Activated B cell treated with CpG ODN at 0.5 μM for 24 hours (primary cell): ENCODE data around the gene RNF187. TPM values are rescaled to one million over a fixed set of nuclear protein-coding genes. Genes with fewer than 3 reads are reported as not detected.

Source experiments
- ATAC-seq: fragments of 200-7000 bp; cut with Tn5 transposase; one replicate; pipeline ENCODE4 v1.10.0; 2021; ENCODE audit warnings: low read depth, mild to moderate bottlenecking, moderate library complexity
- CTCF ChIA-PET: fragments of 350-600 bp; sonication (Branson Sonifier 250); formaldehyde crosslinking; loops from one replicate; lab custom pipeline; 2021; ENCODE audit warnings: antibody characterized with exemption; lab: Charles Lee
- POLR2A ChIA-PET: fragments of 350-600 bp; sonication (Branson Sonifier 250); formaldehyde crosslinking; loops from one replicate; lab custom pipeline; 2021; ENCODE audit warnings: antibody characterized with exemption; lab: Charles Lee
- DNase-seq: peaks from one replicate; pipeline ENCODE4 v3.0.0; 2022
- H3K27ac Mint-ChIP-seq: one replicate; pipeline ENCODE4 v1.8.0; 2020; ENCODE audit warnings: mixed read lengths
- H3K27me3 Mint-ChIP-seq: one replicate; pipeline ENCODE4 v1.8.0; 2021; ENCODE audit warnings: mixed read lengths
- H3K36me3 Mint-ChIP-seq: one replicate; pipeline ENCODE4 v1.8.0; 2021; ENCODE audit warnings: low read depth, mixed read lengths
- H3K4me1 Mint-ChIP-seq: one replicate; pipeline ENCODE4 v1.8.0; 2021; ENCODE audit warnings: mixed read lengths
- H3K4me3 Mint-ChIP-seq: one replicate; pipeline ENCODE4 v1.8.0; 2020; ENCODE audit warnings: mild to moderate bottlenecking, mixed read lengths
- H3K9me3 Mint-ChIP-seq: one replicate; pipeline ENCODE4 v1.8.0; 2020; ENCODE audit warnings: mixed read lengths
- intact Hi-C: fragments of 100-400 bp; cut with micrococcal nuclease; formaldehyde crosslinking; loops from one replicate; pipeline ENCODE4 v1.15.1; 2024
- total RNA-seq: library from RNA; stranded (reverse); gene quantifications from 2 replicates; pipeline ENCODE4 v1.2.3, GENCODE V29; 2022
- TF ChIP-seq, protein P1 (sequence below): fragments of 200-600 bp; IDR thresholded peaks from one replicate; pipeline ENCODE4 v1.8.0; 2022; ENCODE audit warnings: antibody characterized with exemption, mild to moderate bottlenecking

Gene RNF187
- total RNA-seq, 1 donor from 2014 or later = 64.0 TPM

DNA sequence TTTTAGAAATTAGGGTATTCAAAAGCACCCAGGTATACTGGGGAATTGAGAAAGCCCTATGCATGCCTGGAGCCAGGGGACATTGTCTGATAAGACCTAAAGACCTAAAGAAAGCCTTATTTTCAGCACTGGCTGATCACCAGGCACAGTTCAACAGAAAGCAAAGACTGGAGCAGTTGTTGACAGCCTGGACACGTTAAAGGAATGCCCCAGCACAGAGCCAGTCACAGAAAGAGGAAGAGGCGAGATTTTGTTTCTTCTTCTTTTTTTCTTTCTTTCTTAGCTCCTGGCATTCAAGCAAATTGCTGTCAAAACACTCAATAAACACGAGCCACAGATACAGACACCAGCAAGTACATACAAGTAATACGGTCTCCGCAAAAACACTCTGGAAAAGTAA, 40.4 kb downstream of the RNF187 start:
- H3K36me3 Mint-ChIP-seq = no peaks in the 10 kb centered on the region
- TF ChIP-seq, protein P1, sequence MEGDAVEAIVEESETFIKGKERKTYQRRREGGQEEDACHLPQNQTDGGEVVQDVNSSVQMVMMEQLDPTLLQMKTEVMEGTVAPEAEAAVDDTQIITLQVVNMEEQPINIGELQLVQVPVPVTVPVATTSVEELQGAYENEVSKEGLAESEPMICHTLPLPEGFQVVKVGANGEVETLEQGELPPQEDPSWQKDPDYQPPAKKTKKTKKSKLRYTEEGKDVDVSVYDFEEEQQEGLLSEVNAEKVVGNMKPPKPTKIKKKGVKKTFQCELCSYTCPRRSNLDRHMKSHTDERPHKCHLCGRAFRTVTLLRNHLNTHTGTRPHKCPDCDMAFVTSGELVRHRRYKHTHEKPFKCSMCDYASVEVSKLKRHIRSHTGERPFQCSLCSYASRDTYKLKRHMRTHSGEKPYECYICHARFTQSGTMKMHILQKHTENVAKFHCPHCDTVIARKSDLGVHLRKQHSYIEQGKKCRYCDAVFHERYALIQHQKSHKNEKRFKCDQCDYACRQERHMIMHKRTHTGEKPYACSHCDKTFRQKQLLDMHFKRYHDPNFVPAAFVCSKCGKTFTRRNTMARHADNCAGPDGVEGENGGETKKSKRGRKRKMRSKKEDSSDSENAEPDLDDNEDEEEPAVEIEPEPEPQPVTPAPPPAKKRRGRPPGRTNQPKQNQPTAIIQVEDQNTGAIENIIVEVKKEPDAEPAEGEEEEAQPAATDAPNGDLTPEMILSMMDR = no peak
- no peak overlapping the region for H3K27ac Mint-ChIP-seq
- no peak overlapping the region for H3K4me3 Mint-ChIP-seq
- no peak for DNase-seq
- CTCF ChIA-PET = no interaction called here
- intact Hi-C loops = no loop called here
- no peaks in the 10 kb centered on the region for H3K9me3 Mint-ChIP-seq
- POLR2A ChIA-PET = no interaction called here
- no peaks in the 10 kb centered on the region for H3K4me1 Mint-ChIP-seq
- H3K27me3 Mint-ChIP-seq = peaks cover 23% of the 10 kb centered on the region
- no peak for ATAC-seq

- intact Hi-C loops = no loop called here
- Mint-ChIP-seq H3K27ac (no peak overlapping the region), H3K9me3 (no peaks in the 10 kb centered on the region), H3K27me3 (peaks cover 22% of the 10 kb centered on the region), H3K4me1 (no peaks in the 10 kb centered on the region), H3K36me3 (no peaks in the 10 kb centered on the region), H3K4me3 (no peak overlapping the region)
- TF ChIP-seq, protein P1 = no peak
- no peak for ATAC-seq
- POLR2A ChIA-PET = no interaction called here
- CTCF ChIA-PET = no interaction called here
- no peak for DNase-seq
Measured at GRCh38 chr1:228528612-228529011, 41.4 kb downstream of the RNF187 start.

- no peak for ATAC-seq
- Mint-ChIP-seq H3K9me3 (no peaks in the 10 kb centered on the region), H3K36me3 (no peaks in the 10 kb centered on the region), H3K27ac (no peak overlapping the region), H3K4me3 (no peak overlapping the region), H3K4me1 (no peaks in the 10 kb centered on the region), H3K27me3 (peaks cover 21% of the 10 kb centered on the region)
- CTCF ChIA-PET = no interaction called here
- TF ChIP-seq, protein P1 = no peak
- POLR2A ChIA-PET = no interaction called here
- intact Hi-C loops = no loop called here
- DNase-seq = no peak
Measured at GRCh38 chr1:228530086-228530758, 43.0 kb downstream of the RNF187 start.

DNA sequence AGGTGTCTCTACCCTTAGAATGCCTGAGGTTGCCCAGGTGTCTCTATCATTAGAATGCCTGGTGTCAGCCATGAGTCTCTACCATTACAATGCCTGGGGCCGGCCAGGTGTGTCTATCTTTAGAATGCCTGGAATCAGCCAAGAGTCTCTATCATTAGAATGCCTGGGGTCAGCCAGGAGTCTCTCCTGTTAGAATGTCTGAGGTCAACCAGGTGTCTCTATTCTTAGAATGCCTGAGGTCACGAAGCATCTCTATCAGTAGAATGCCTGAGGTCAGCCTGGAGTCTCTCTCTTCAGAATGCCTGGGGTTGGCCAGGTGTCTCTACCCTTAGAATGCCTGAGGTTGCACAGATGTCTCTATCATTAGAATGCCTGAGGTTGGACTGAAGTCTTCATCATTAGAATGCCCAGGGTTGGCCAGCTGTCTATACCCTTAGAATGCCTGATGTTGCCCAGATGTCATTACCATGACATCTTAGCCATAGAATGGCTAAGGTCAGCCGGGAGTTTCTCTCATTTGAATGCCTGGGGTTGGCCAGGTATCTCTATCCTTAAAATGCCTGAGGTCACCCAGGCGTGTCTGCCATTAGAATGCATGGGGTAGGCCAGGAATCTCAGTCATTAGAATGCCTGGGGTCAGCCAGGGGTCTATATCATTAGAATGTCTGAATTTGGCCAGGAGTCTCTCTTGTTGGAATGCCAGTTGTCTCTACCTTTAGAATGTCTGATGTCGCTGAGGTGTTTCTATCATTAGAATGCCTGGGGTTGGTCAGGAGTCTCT, 44.0 kb downstream of the RNF187 start:
- Mint-ChIP-seq H3K27ac (no peak overlapping the region), H3K4me1 (no peaks in the 10 kb centered on the region), H3K9me3 (peaks cover 3% of the 10 kb centered on the region), H3K27me3 (peaks cover 28% of the 10 kb centered on the region), H3K4me3 (no peak overlapping the region), H3K36me3 (no peaks in the 10 kb centered on the region)
- intact Hi-C loops = no loop called here
- CTCF ChIA-PET = no interaction called here
- POLR2A ChIA-PET = no interaction called here
- TF ChIP-seq, protein P1 = no peak
- ATAC-seq = no peak
- DNase-seq = no peak

- DNase-seq = no peak
- no peaks in the 10 kb centered on the region for H3K36me3 Mint-ChIP-seq
Measured at GRCh38 chr1:228538831-228539230, 51.6 kb downstream of the RNF187 start.

More at GRCh38 chr1:228538831-228539230, 51.6 kb downstream of the RNF187 start:
- Mint-ChIP-seq H3K27me3 (peaks cover 24% of the 10 kb centered on the region), H3K4me1 (no peaks in the 10 kb centered on the region), H3K4me3 (no peak overlapping the region), H3K27ac (no peak overlapping the region), H3K9me3 (peaks cover 21% of the 10 kb centered on the region)
- no peak for ATAC-seq
- TF ChIP-seq, protein P1 = no peak
- POLR2A ChIA-PET = no interaction called here
- CTCF ChIA-PET = no interaction called here
- intact Hi-C loops = no loop called here
